Keratinocyte (primary cell): ENCODE data around the gene PRKCG. TPM values are rescaled to one million over a fixed set of nuclear protein-coding genes. Genes with fewer than 3 reads are reported as not detected.

Experiments used
- DNase-seq: peaks from one replicate; pipeline ENCODE4 v3.0.0-alpha.2; 2011; ENCODE audit warnings: low read depth, missing footprints, low spot score
- FAIRE-seq: peaks from 2 replicates; lab custom pipeline; 2011; peaks lifted over from hg19 to GRCh38; lab: Jason Lieb, UNC
- H2AFZ ChIP-seq: 2 replicates; pipeline ENCODE4 v1.6.0; 2012; ENCODE audit warnings: low read length, control low read depth, inconsistent platforms; ENCODE audit not compliant: control insufficient read depth
- H3K27ac ChIP-seq: 2 replicates; pipeline ENCODE4 v1.5.1; 2011; ENCODE audit warnings: low read length; ENCODE audit not compliant: control insufficient read depth, insufficient read depth
- H3K27me3 ChIP-seq: 3 replicates; pipeline ENCODE4 v1.6.0; 2011; ENCODE audit warnings: low read length; ENCODE audit not compliant: control insufficient read depth, insufficient read depth; ENCODE audit errors: extremely low read depth
- H3K36me3 ChIP-seq, 2 experiments: 2 replicates in 1 of 2; 3 replicates in 1 of 2; pipeline ENCODE4 v1.5.1; 2011; ENCODE audit warnings: low read length in 2 of 2, mild to moderate bottlenecking in 1 of 2; ENCODE audit not compliant: control insufficient read depth in 2 of 2, insufficient read depth in 2 of 2; ENCODE audit errors: extremely low read depth in 1 of 2
- H3K4me1 ChIP-seq: 3 replicates; pipeline ENCODE4 v1.5.1; 2011; ENCODE audit warnings: low read length; ENCODE audit not compliant: control insufficient read depth, insufficient read depth; ENCODE audit errors: extremely low read depth
- H3K4me2 ChIP-seq: 3 replicates; pipeline ENCODE4 v1.6.0; 2011; ENCODE audit warnings: low read depth, low read length; ENCODE audit not compliant: control insufficient read depth, insufficient read depth; ENCODE audit errors: extremely low read depth
- H3K4me3 ChIP-seq, 3 experiments: fragments of 200-600 bp in 1 of 3; sonication (generic) in 1 of 3; 2 replicates in 2 of 3; 3 replicates in 1 of 3; pipeline ENCODE4 v1.5.1; 2011 to 2016; ENCODE audit warnings: low read length in 3 of 3, mild to moderate bottlenecking in 3 of 3, control low read depth in 2 of 3, inconsistent platforms in 1 of 3, low read depth in 1 of 3, mixed read lengths in 1 of 3, mixed run types in 1 of 3, moderate library complexity in 1 of 3; ENCODE audit not compliant: control insufficient read depth in 2 of 3, insufficient read depth in 2 of 3; ENCODE audit errors: extremely low read depth in 1 of 3
- H3K79me2 ChIP-seq: 2 replicates; pipeline ENCODE4 v1.6.0; 2012; ENCODE audit warnings: low read length; ENCODE audit not compliant: control insufficient read depth, insufficient read depth
- H3K9ac ChIP-seq: 3 replicates; pipeline ENCODE4 v1.6.0; 2011; ENCODE audit warnings: low read length; ENCODE audit not compliant: control insufficient read depth, insufficient read depth; ENCODE audit errors: extremely low read depth
- H3K9me1 ChIP-seq: 3 replicates; pipeline ENCODE4 v1.6.0; 2011; ENCODE audit warnings: low read length; ENCODE audit not compliant: control insufficient read depth, insufficient read depth; ENCODE audit errors: extremely low read depth
- H3K9me3 ChIP-seq: 2 replicates; pipeline ENCODE4 v1.5.1; 2012; ENCODE audit warnings: low read depth, low read length; ENCODE audit not compliant: control insufficient read depth
- H4K20me1 ChIP-seq: 3 replicates; pipeline ENCODE4 v1.6.0; 2011; ENCODE audit warnings: low read length; ENCODE audit not compliant: control insufficient read depth, insufficient read depth; ENCODE audit errors: extremely low read depth
- CTCF ChIP-seq, 3 experiments: IDR thresholded peaks in 1 of 3; conservative IDR thresholded peaks in 1 of 3; optimal IDR thresholded peaks in 1 of 3; 2 replicates in 2 of 3; 3 replicates in 1 of 3; pipeline versions ENCODE3 to v1.5.1; 2011; ENCODE audit warnings: low read length in 3 of 3, mild to moderate bottlenecking in 3 of 3, moderate library complexity in 2 of 3, control low read depth in 1 of 3, inconsistent platforms in 1 of 3; ENCODE audit not compliant: insufficient read depth in 2 of 3; ENCODE audit errors: extremely low read depth in 1 of 3
- EZH2 ChIP-seq: IDR thresholded peaks from one replicate; pipeline ENCODE4 v1.6.1; 2012; ENCODE audit warnings: inconsistent platforms, mild to moderate bottlenecking, low read length, moderate library complexity
- dilution Hi-C: fragments of 300-500 bp; cut with MboI; formaldehyde crosslinking; loops from one replicate; pipeline ENCODE4 v1.7.0; 2020; ENCODE audit warnings: low sequenced_read_pairs; ENCODE audit not compliant: extremely low pct_ligation_motif_present
- polyA plus RNA-seq, 5 experiments: library from polyadenylated mRNA; depleted of rRNA in 3 of 5; stranded (reverse) in 3 of 5; stranded (forward) in 1 of 5; unstranded in 1 of 5; fragments of >200 nt; gene quantifications; 1 replicate in 1 of 5; 2 replicates in 3 of 5; 3 replicates in 1 of 5; pipeline versions ENCODE4 v1.2.1 to v1.2.3, GENCODE V29; 2011 to 2012; ENCODE audit warnings: missing spikeins in 2 of 5, low read depth in 1 of 5, low replicate concordance in 1 of 5

Gene PRKCG
- polyA plus RNA-seq, 1 donor (not counting 4 experiments of a cell fraction or from before 2014, with no cell fraction given) = not detected

- FAIRE-seq (no peak), DNase-seq (no peak)
- Histone ChIP-seq H3K27me3 (no peaks in the 10 kb centered on the region), H3K79me2 (no peaks in the 10 kb centered on the region), H3K9ac (no peak overlapping the region), H2AFZ (no peak overlapping the region), H3K4me3 (no peak overlapping the region), H4K20me1 (no peaks in the 10 kb centered on the region), H3K27ac (no peak overlapping the region), H3K4me2 (no peak overlapping the region), H3K36me3 (no peaks in the 10 kb centered on the region), H3K4me1 (no peaks in the 10 kb centered on the region), H3K9me3 (no peaks in the 10 kb centered on the region), H3K9me1 (no peaks in the 10 kb centered on the region)
- no peak for TF ChIP-seq CTCF (optimal IDR thresholded peaks at IDR 0.05 in 1 of 3, IDR thresholded peaks at IDR 0.05 in 1 of 3, conservative IDR thresholded peaks at IDR 0.05 in 1 of 3; ENCODE audit: extremely low read depth in 1 of 3, insufficient read depth in 2 of 3, low read length in 3 of 3)
- no peak for TF ChIP-seq EZH2
- dilution Hi-C loops = no loop called here
Observed at GRCh38 chr19:53892301-53892980, 10.4 kb downstream of the PRKCG start.

- Histone ChIP-seq H3K27ac (no peak overlapping the region), H3K9me3 (no peaks in the 10 kb centered on the region), H3K4me1 (no peaks in the 10 kb centered on the region), H3K79me2 (no peaks in the 10 kb centered on the region), H3K9me1 (no peaks in the 10 kb centered on the region), H3K36me3 (no peaks in the 10 kb centered on the region), H3K4me3 (no peak overlapping the region), H2AFZ (no peak overlapping the region), H3K27me3 (no peaks in the 10 kb centered on the region), H4K20me1 (no peaks in the 10 kb centered on the region), H3K4me2 (no peak overlapping the region), H3K9ac (no peak overlapping the region)
- dilution Hi-C loops = no loop called here
- DNase-seq (no peak), FAIRE-seq (no peak)
- TF ChIP-seq EZH2 (no peak), CTCF (optimal IDR thresholded peaks at IDR 0.05 in 1 of 3, IDR thresholded peaks at IDR 0.05 in 1 of 3, conservative IDR thresholded peaks at IDR 0.05 in 1 of 3; ENCODE audit: extremely low read depth in 1 of 3, insufficient read depth in 2 of 3, low read length in 3 of 3) (no peak)
Observed at GRCh38 chr19:53892981-53893325, 11.0 kb downstream of the PRKCG start.
